Activated naive CD4-positive, alpha-beta T cell treated with anti-CD3 and anti-CD28 coated beads, Interleukin-2, amount 50 U/mL, for 24 hours (primary cell): ENCODE data around the gene KMT2E.
A peak's percentile ranks its signal among the peaks of the same experiment; 100 is the strongest.
"Not testable (repeated sequence)": the region's sequence is repeated elsewhere in the genome, so short reads cannot be mapped to it uniquely, and the experiment has no call there.

ENCODE experiments used
- H3K27ac Mint-ChIP-seq: one replicate; pipeline ENCODE4 v1.8.0; 2021; ENCODE audit warnings: mild to moderate bottlenecking, mixed read lengths
- H3K27me3 Mint-ChIP-seq: one replicate; pipeline ENCODE4 v1.8.0; 2021; ENCODE audit warnings: mixed read lengths
- H3K36me3 Mint-ChIP-seq: one replicate; pipeline ENCODE4 v1.8.0; 2021; ENCODE audit warnings: mixed read lengths
- H3K4me1 Mint-ChIP-seq: one replicate; pipeline ENCODE4 v1.8.0; 2021; ENCODE audit warnings: mixed read lengths
- H3K4me3 Mint-ChIP-seq: one replicate; pipeline ENCODE4 v1.8.0; 2021; ENCODE audit warnings: mild to moderate bottlenecking, mixed read lengths
- H3K9me3 Mint-ChIP-seq: one replicate; pipeline ENCODE4 v1.8.0; 2021; ENCODE audit warnings: mixed read lengths

KMT2E gene

GRCh38 chr7:105013816-105014692 is at the start of gene KMT2E:
Gene KMT2E (plus strand): TSS chr7:105014205. CDS start chr7:105040953, 26,748 bp downstream.
- Mint-ChIP-seq H3K4me1 (peaks cover 37% of the 10 kb centered on the region), H3K27ac (peak within 1 kb of the TSS; percentile 100), H3K9me3 (no peaks in the 10 kb centered on the region), H3K4me3 (peak within 1 kb of the TSS; percentile 100), H3K36me3 (peaks cover 12% of the 10 kb centered on the region), H3K27me3 (no peaks in the 10 kb centered on the region)

GRCh38 chr7:104964626-104965236 is 49.3 kb upstream of the KMT2E start:
- Mint-ChIP-seq H3K27ac (no peak overlapping the region), H3K4me3 (no peak overlapping the region), H3K36me3 (peaks cover 3% of the 10 kb centered on the region), H3K9me3 (no peaks in the 10 kb centered on the region), H3K27me3 (no peaks in the 10 kb centered on the region), H3K4me1 (peaks cover 3% of the 10 kb centered on the region)

GRCh38 chr7:104966022-104966421 is 48.0 kb upstream of the KMT2E start:
- Mint-ChIP-seq H3K36me3 (peaks cover 3% of the 10 kb centered on the region), H3K4me1 (peaks cover 3% of the 10 kb centered on the region), H3K27ac (no peak overlapping the region), H3K27me3 (no peaks in the 10 kb centered on the region), H3K9me3 (no peaks in the 10 kb centered on the region), H3K4me3 (no peak overlapping the region)

- Mint-ChIP-seq H3K36me3 (peaks cover 3% of the 10 kb centered on the region), H3K4me1 (peaks cover 3% of the 10 kb centered on the region), H3K4me3 (no peak overlapping the region), H3K9me3 (no peaks in the 10 kb centered on the region), H3K27me3 (no peaks in the 10 kb centered on the region), H3K27ac (no peak overlapping the region)
These were observed 46.9 kb upstream of the KMT2E start for GRCh38 chr7:104967088-104967487.

GRCh38 chr7:104967595-104967994 is 46.4 kb upstream of the KMT2E start:
- Mint-ChIP-seq H3K4me1 (peaks cover 2% of the 10 kb centered on the region), H3K27ac (no peak overlapping the region), H3K27me3 (no peaks in the 10 kb centered on the region), H3K36me3 (peaks cover 3% of the 10 kb centered on the region), H3K9me3 (no peaks in the 10 kb centered on the region), H3K4me3 (no peak overlapping the region)

GRCh38 chr7:104968648-104969047 is 45.4 kb upstream of the KMT2E start:
- Mint-ChIP-seq H3K36me3 (peaks cover 2% of the 10 kb centered on the region), H3K27ac (no peak overlapping the region), H3K9me3 (no peaks in the 10 kb centered on the region), H3K27me3 (no peaks in the 10 kb centered on the region), H3K4me1 (no peaks in the 10 kb centered on the region), H3K4me3 (no peak overlapping the region)

GRCh38 chr7:104969183-104969582 is 44.8 kb upstream of the KMT2E start:
- no peak overlapping the region for H3K27ac Mint-ChIP-seq
- no peaks in the 10 kb centered on the region for H3K9me3 Mint-ChIP-seq
- peaks cover 2% of the 10 kb centered on the region for H3K36me3 Mint-ChIP-seq
- H3K4me3 Mint-ChIP-seq, result no peak overlapping the region
- H3K27me3 Mint-ChIP-seq, result no peaks in the 10 kb centered on the region
- H3K4me1 Mint-ChIP-seq, result no peaks in the 10 kb centered on the region

- Mint-ChIP-seq H3K27ac (no peak overlapping the region), H3K4me1 (no peaks in the 10 kb centered on the region), H3K4me3 (no peak overlapping the region), H3K36me3 (no peaks in the 10 kb centered on the region), H3K27me3 (no peaks in the 10 kb centered on the region), H3K9me3 (no peaks in the 10 kb centered on the region)
These were observed 42.5 kb upstream of the KMT2E start for GRCh38 chr7:104971290-104972071.

GRCh38 chr7:104972500-104972899 is 41.5 kb upstream of the KMT2E start:
- no peak overlapping the region for H3K27ac Mint-ChIP-seq
- no peaks in the 10 kb centered on the region for H3K4me1 Mint-ChIP-seq
- no peak overlapping the region for H3K4me3 Mint-ChIP-seq
- H3K27me3 Mint-ChIP-seq, result no peaks in the 10 kb centered on the region
- H3K36me3 Mint-ChIP-seq, result no peaks in the 10 kb centered on the region
- no peaks in the 10 kb centered on the region for H3K9me3 Mint-ChIP-seq

- Mint-ChIP-seq H3K27ac (no peak overlapping the region), H3K4me1 (no peaks in the 10 kb centered on the region), H3K4me3 (no peak overlapping the region), H3K36me3 (no peaks in the 10 kb centered on the region), H3K27me3 (no peaks in the 10 kb centered on the region), H3K9me3 (no peaks in the 10 kb centered on the region)
These were observed 40.8 kb upstream of the KMT2E start for GRCh38 chr7:104973227-104973626.

- no peaks in the 10 kb centered on the region for H3K36me3 Mint-ChIP-seq
- H3K9me3 Mint-ChIP-seq, result no peaks in the 10 kb centered on the region
- no peaks in the 10 kb centered on the region for H3K27me3 Mint-ChIP-seq
- no peak overlapping the region for H3K4me3 Mint-ChIP-seq
- H3K27ac Mint-ChIP-seq, result no peak overlapping the region
- H3K4me1 Mint-ChIP-seq, result no peaks in the 10 kb centered on the region
These were observed 40.0 kb upstream of the KMT2E start for GRCh38 chr7:104973909-104974415.

GRCh38 chr7:104975553-104975952 is 38.5 kb upstream of the KMT2E start:
- H3K27ac Mint-ChIP-seq, H3K27me3 Mint-ChIP-seq: not testable (repeated sequence)

GRCh38 chr7:104976966-104977636 is 36.9 kb upstream of the KMT2E start:
- Mint-ChIP-seq H3K4me3 (no peak overlapping the region), H3K4me1 (peaks cover 13% of the 10 kb centered on the region), H3K27me3 (no peaks in the 10 kb centered on the region), H3K27ac (peak overlapping the region; percentile 17), H3K36me3 (no peaks in the 10 kb centered on the region), H3K9me3 (no peaks in the 10 kb centered on the region)

More at GRCh38 chr7:104975553-104975952, 38.5 kb upstream of the KMT2E start:
- not testable (repeated sequence) for H3K4me1 Mint-ChIP-seq, H3K9me3 Mint-ChIP-seq, H3K4me3 Mint-ChIP-seq, H3K36me3 Mint-ChIP-seq

- Mint-ChIP-seq H3K27ac (no peak overlapping the region), H3K9me3 (no peaks in the 10 kb centered on the region), H3K36me3 (no peaks in the 10 kb centered on the region), H3K4me3 (no peak overlapping the region), H3K27me3 (no peaks in the 10 kb centered on the region), H3K4me1 (peaks cover 25% of the 10 kb centered on the region)
These were observed 35.5 kb upstream of the KMT2E start for GRCh38 chr7:104978460-104978859.

GRCh38 chr7:104979167-104979841 is 34.7 kb upstream of the KMT2E start:
- H3K9me3 Mint-ChIP-seq, result no peaks in the 10 kb centered on the region

More at GRCh38 chr7:104979167-104979841, 34.7 kb upstream of the KMT2E start:
- Mint-ChIP-seq H3K4me1 (peaks cover 27% of the 10 kb centered on the region), H3K27ac (no peak overlapping the region), H3K36me3 (no peaks in the 10 kb centered on the region), H3K4me3 (no peak overlapping the region), H3K27me3 (no peaks in the 10 kb centered on the region)
